HepG2 (cell line): ENCODE results near the gene ZFP36. TPM values are rescaled to one million over a fixed set of nuclear protein-coding genes. Genes with fewer than 3 reads are reported as not detected.
A peak's percentile ranks its signal among the peaks of the same experiment; 100 is the strongest.

Experiments used
- ASH2L ChIP-seq: fragments of 300-600, 200-600 bp; sonication (generic); IDR thresholded peaks from 2 replicates; pipeline ENCODE4 v1.7.0; 2017; ENCODE audit warnings: low read depth, mild to moderate bottlenecking, moderate library complexity, mixed read lengths, low read length; ENCODE audit not compliant: insufficient read length
- DDIT3 ChIP-seq: sonication (generic); formaldehyde crosslinking; IDR thresholded peaks from 2 replicates; pipeline ENCODE4 v1.4.0; 2020; ENCODE audit warnings: mild to moderate bottlenecking, missing genetic modification reagents
- E2F1 ChIP-seq: sonication (generic); formaldehyde crosslinking; IDR thresholded peaks from 2 replicates; pipeline ENCODE4 v1.5.0; 2020; ENCODE audit warnings: missing genetic modification reagents
- HNRNPH1 ChIP-seq: fragments of 200-400 bp; formaldehyde crosslinking; optimal IDR thresholded peaks from 2 replicates; pipeline ENCODE3; 2017; ENCODE audit warnings: mild to moderate bottlenecking, low read depth, low read length
- HNRNPK ChIP-seq: fragments of 200-400 bp; formaldehyde crosslinking; IDR thresholded peaks from 2 replicates; pipeline ENCODE4 v1.6.1; 2018; ENCODE audit warnings: low read length, low read depth, moderate library complexity, mild to moderate bottlenecking; ENCODE audit not compliant: poor library complexity, severe bottlenecking
- MED13 ChIP-seq: sonication (generic); formaldehyde crosslinking; IDR thresholded peaks from 2 replicates; pipeline ENCODE4 v1.5.0; 2020; ENCODE audit warnings: missing genetic modification reagents
- NFE2 ChIP-seq: sonication (generic); formaldehyde crosslinking; IDR thresholded peaks from 2 replicates; pipeline ENCODE4 v1.4.0; 2020; ENCODE audit warnings: missing genetic modification reagents
- PAX8 ChIP-seq: sonication (generic); formaldehyde crosslinking; IDR thresholded peaks from 2 replicates; pipeline ENCODE4 v1.8.0; 2022; ENCODE audit warnings: mild to moderate bottlenecking, missing genetic modification reagents, borderline replicate concordance
- SATB2 ChIP-seq: sonication (generic); formaldehyde crosslinking; IDR thresholded peaks from 2 replicates; pipeline ENCODE4 v1.5.0; 2020; ENCODE audit warnings: missing genetic modification reagents
- ZNF10 ChIP-seq: sonication (generic); formaldehyde crosslinking; IDR thresholded peaks from 2 replicates; pipeline ENCODE4 v1.4.0; 2020; ENCODE audit warnings: mild to moderate bottlenecking, low read depth, missing genetic modification reagents, borderline replicate concordance
- ZNF224 ChIP-seq: sonication (generic); formaldehyde crosslinking; IDR thresholded peaks from 2 replicates; pipeline ENCODE4 v1.5.0; 2020; ENCODE audit warnings: mild to moderate bottlenecking, missing genetic modification reagents
- ZNF292 ChIP-seq: sonication (generic); formaldehyde crosslinking; IDR thresholded peaks from 2 replicates; pipeline ENCODE4 v1.8.1; 2022; ENCODE audit warnings: mild to moderate bottlenecking, low read depth, missing genetic modification reagents, borderline replicate concordance
- ZNF563 ChIP-seq: sonication (generic); formaldehyde crosslinking; IDR thresholded peaks from 2 replicates; pipeline ENCODE4 v1.8.0; 2022; ENCODE audit warnings: mild to moderate bottlenecking, moderate library complexity, missing genetic modification reagents
- ZNF644 ChIP-seq: IDR thresholded peaks from 2 replicates; pipeline ENCODE4 v1.6.1; 2016; ENCODE audit warnings: low read depth
- ZNF770 ChIP-seq: sonication (generic); formaldehyde crosslinking; IDR thresholded peaks from 2 replicates; pipeline ENCODE4 v1.5.0; 2020; ENCODE audit warnings: mild to moderate bottlenecking, missing genetic modification reagents
- polyA plus RNA-seq, 8 experiments: library from polyadenylated mRNA; depleted of rRNA in 3 of 8; stranded (reverse) in 7 of 8; unstranded in 1 of 8; fragments of >200 nt; fragmentation: Illumina TruSeq in 4 of 8; extraction: Trizol in 4 of 8; gene quantifications; 2 replicates each; pipeline versions ENCODE4 v1.2.1 to v1.2.3, GENCODE V29; 2011 to 2016; ENCODE audit warnings: low read depth in 4 of 8, missing spikeins in 1 of 8, mixed read lengths in 1 of 8; ENCODE audit not compliant: insufficient read depth in 1 of 8
- total RNA-seq, 5 experiments: library from RNA; depleted of rRNA; stranded (reverse); fragments of >200 nt; fragmentation: Illumina TruSeq; extraction: Trizol; gene quantifications; 2 replicates each; pipeline ENCODE4 v1.2.3, GENCODE V29; 2016; ENCODE audit warnings: low read depth in 1 of 5
- TF ChIP-seq, protein P1 (sequence below): sonication (generic); IDR thresholded peaks from 2 replicates; pipeline ENCODE4 v1.6.1; 2016; ENCODE audit warnings: low read depth, borderline replicate concordance
- TF ChIP-seq, protein P2 (sequence below): sonication (generic); formaldehyde crosslinking; IDR thresholded peaks from 2 replicates; pipeline ENCODE4 v1.5.1; 2020; ENCODE audit warnings: mild to moderate bottlenecking, missing genetic modification reagents, moderate library complexity
- TF ChIP-seq, protein P3 (sequence below): fragments of 450-650 bp; IDR thresholded peaks from 2 replicates; pipeline ENCODE4 v1.6.1; 2017

Gene ZFP36
- total and polyA plus RNA-seq, 2 of the 13 experiments (the other 11 are each of a cell fraction or from before 2014, with no cell fraction given), result 1.4 to 1.7 TPM

DNA sequence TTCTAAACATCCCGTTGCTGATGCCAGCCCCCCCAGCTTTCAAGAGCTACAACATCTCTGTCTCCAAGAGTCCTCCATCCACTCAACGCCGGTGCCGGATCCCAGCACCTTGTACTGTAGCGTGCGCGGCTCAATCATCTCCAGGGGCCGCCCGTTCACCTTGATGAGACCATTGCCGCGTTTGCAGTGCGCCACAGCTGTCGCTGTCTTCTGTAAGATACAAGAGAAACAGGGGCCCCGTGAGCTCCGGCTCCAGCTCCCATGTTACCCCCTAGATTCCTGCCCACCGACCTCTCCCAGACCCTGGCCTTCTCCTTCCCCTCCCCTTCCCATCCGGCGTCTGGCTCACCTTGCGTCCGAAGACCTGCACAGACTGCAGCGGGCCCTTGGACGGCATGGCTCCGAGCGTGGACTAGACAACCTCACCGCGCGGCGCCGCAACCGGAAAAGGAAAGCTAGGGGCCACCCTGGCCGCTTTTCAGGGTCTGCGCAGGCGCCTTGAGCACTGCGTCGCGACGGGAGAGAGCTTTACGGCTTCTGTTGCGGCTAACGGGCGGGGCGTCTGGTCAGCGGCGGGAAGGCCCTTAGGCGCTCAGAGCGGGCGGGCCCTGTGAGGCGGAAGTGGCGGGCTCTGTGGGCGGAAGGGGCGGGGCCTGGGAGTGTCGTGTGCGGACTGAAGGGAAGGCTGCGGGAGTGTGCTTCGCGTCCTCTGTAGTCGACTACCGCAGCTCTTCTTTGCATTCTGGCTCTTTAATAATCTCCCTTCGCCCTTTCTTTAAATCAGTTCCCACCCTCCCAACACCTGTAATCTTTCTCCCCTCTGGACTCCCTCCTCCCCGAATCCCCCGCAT is 29.1 kb downstream of the ZFP36 start, which contains the start of gene RPS16 (continued):
- TF ChIP-seq HNRNPH1, result no peak
- TF ChIP-seq, protein P1, sequence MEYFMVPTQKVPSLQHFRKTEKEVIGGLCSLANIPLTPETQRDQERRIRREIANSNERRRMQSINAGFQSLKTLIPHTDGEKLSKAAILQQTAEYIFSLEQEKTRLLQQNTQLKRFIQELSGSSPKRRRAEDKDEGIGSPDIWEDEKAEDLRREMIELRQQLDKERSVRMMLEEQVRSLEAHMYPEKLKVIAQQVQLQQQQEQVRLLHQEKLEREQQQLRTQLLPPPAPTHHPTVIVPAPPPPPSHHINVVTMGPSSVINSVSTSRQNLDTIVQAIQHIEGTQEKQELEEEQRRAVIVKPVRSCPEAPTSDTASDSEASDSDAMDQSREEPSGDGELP, result peak; percentile 36; the same call in 1 of the 2 replicates
- no peak for TF ChIP-seq ZNF644
- no peak for TF ChIP-seq ZNF10 (CRISPR knock-in tag)
- TF ChIP-seq, protein P2, sequence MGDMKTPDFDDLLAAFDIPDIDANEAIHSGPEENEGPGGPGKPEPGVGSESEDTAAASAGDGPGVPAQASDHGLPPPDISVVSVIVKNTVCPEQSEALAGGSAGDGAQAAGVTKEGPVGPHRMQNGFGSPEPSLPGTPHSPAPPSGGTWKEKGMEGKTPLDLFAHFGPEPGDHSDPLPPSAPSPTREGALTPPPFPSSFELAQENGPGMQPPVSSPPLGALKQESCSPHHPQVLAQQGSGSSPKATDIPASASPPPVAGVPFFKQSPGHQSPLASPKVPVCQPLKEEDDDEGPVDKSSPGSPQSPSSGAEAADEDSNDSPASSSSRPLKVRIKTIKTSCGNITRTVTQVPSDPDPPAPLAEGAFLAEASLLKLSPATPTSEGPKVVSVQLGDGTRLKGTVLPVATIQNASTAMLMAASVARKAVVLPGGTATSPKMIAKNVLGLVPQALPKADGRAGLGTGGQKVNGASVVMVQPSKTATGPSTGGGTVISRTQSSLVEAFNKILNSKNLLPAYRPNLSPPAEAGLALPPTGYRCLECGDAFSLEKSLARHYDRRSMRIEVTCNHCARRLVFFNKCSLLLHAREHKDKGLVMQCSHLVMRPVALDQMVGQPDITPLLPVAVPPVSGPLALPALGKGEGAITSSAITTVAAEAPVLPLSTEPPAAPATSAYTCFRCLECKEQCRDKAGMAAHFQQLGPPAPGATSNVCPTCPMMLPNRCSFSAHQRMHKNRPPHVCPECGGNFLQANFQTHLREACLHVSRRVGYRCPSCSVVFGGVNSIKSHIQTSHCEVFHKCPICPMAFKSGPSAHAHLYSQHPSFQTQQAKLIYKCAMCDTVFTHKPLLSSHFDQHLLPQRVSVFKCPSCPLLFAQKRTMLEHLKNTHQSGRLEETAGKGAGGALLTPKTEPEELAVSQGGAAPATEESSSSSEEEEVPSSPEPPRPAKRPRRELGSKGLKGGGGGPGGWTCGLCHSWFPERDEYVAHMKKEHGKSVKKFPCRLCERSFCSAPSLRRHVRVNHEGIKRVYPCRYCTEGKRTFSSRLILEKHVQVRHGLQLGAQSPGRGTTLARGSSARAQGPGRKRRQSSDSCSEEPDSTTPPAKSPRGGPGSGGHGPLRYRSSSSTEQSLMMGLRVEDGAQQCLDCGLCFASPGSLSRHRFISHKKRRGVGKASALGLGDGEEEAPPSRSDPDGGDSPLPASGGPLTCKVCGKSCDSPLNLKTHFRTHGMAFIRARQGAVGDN (CRISPR knock-in tag), result peak; percentile 95
- TF ChIP-seq ZNF292, result no peak
- peak; percentile 72; the same call in 1 of the 2 replicates for TF ChIP-seq ZNF563 (CRISPR knock-in tag)
- TF ChIP-seq, protein P3, sequence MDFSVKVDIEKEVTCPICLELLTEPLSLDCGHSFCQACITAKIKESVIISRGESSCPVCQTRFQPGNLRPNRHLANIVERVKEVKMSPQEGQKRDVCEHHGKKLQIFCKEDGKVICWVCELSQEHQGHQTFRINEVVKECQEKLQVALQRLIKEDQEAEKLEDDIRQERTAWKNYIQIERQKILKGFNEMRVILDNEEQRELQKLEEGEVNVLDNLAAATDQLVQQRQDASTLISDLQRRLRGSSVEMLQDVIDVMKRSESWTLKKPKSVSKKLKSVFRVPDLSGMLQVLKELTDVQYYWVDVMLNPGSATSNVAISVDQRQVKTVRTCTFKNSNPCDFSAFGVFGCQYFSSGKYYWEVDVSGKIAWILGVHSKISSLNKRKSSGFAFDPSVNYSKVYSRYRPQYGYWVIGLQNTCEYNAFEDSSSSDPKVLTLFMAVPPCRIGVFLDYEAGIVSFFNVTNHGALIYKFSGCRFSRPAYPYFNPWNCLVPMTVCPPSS, result no peak
- no peak for TF ChIP-seq MED13 (CRISPR knock-in tag)
- TF ChIP-seq E2F1 (CRISPR knock-in tag), result peak; percentile 95
- peak; percentile 82 for TF ChIP-seq HNRNPK
- TF ChIP-seq ZNF770 (CRISPR knock-in tag), result peak; percentile 65; the same call in 1 of the 2 replicates
- TF ChIP-seq NFE2 (CRISPR knock-in tag), result 0 out of 2 replicates have a peak, but pooled peaks have one; percentile 11
- TF ChIP-seq ASH2L, result peak; percentile 61
- TF ChIP-seq ZNF224, result peak; percentile 96
- no peak; the same call in 1 of the 2 replicates for TF ChIP-seq SATB2
- TF ChIP-seq DDIT3 (CRISPR knock-in tag), result no peak
- peak; percentile 84; the same call in 1 of the 2 replicates for TF ChIP-seq PAX8 (CRISPR knock-in tag)
